ENCODE data around the gene ZNF620. TPM values are rescaled to one million over a fixed set of nuclear protein-coding genes. Genes with fewer than 3 reads are reported as not detected.

Gene ZNF620
- total RNA-seq, 2 donors from 2014 or later = 2.6 to 6.9 TPM

DNA sequence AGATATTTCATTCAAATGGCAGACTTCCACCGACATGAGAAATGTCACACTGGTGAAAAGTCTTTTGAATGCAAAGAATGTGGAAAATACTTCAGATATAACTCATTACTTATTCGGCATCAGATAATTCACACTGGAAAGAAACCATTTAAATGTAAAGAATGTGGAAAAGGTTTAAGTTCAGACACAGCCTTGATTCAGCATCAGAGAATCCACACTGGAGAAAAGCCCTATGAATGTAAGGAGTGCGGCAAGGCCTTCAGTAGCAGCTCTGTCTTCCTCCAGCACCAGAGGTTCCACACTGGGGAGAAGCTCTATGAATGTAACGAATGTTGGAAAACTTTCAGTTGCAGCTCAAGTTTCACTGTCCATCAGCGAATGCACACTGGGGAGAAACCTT, 10.4 kb downstream of the ZNF620 start:
- H3K27me3 ChIP-seq = no peaks in the 10 kb centered on the region
- no peaks in the 10 kb centered on the region for H3K9me3 ChIP-seq
- H3K4me3 ChIP-seq = no peak overlapping the region
- intact Hi-C loops (cut with DNase I) = no loop called here
- no peaks in the 10 kb centered on the region for H3K4me1 ChIP-seq
- 88 to 90% methylated on average over 5 of the region's 5 CpGs for WGBS, 2 donors
- no peak for TF ChIP-seq POLR2A (IDR thresholded peaks at IDR 0.05)
- no peak for TF ChIP-seq CTCF (IDR thresholded peaks at IDR 0.05)
- ATAC-seq = no peak
- no peak for DNase-seq
- H3K36me3 ChIP-seq (replicated peaks in 1 of 2; ENCODE audit: insufficient read depth in 1 of 2, low read depth in 2 of 2) = peaks cover 0 to 7% of the 10 kb centered on the region in 2 donors
- no peak overlapping the region for H3K27ac ChIP-seq

DNA sequence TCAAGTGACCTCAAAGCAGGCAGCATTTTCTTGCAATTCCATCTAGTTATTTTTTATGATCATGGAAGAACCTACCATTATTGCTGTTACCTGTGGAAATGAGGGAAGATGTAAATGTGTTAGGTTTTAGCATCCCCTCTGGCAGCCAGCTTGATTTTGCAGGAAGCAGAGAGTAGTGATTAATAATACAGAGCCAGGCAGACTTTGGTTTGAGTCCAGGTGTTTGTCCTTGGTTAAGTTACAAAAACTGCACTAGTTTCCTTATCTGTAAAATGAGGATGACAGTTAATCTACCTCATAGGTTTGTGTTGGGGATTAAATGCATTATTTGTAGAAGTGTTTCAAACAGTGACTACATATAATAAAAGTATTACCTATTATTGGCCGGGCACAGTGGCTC, 12.2 kb downstream of the ZNF620 start:
- peak in 2 of 4 donors; percentile 11 to 15 for DNase-seq
- H3K27ac ChIP-seq = peak overlapping the region in 1 of 4 donors; percentile 57
- no peak overlapping the region for H3K4me3 ChIP-seq
- ATAC-seq = peak; percentile 40
- 57 to 61% methylated on average over 1 of the region's 1 CpG for WGBS, 2 donors
- no peaks in the 10 kb centered on the region for H3K4me1 ChIP-seq
- peaks cover 0 to 7% of the 10 kb centered on the region in 2 donors for H3K36me3 ChIP-seq (replicated peaks in 1 of 2; ENCODE audit: insufficient read depth in 1 of 2, low read depth in 2 of 2)
- intact Hi-C loops (cut with DNase I) = no loop called here
- TF ChIP-seq POLR2A (IDR thresholded peaks at IDR 0.05) = no peak
- no peak for TF ChIP-seq CTCF (IDR thresholded peaks at IDR 0.05)
- no peaks in the 10 kb centered on the region for H3K27me3 ChIP-seq
- no peaks in the 10 kb centered on the region for H3K9me3 ChIP-seq

GRCh38 chr3:40518848-40519247, 13.0 kb downstream of the ZNF620 start:
- ATAC-seq (no peak), DNase-seq (no peak)
- peaks cover 0 to 7% of the 10 kb centered on the region in 2 donors for H3K36me3 ChIP-seq (replicated peaks in 1 of 2; ENCODE audit: insufficient read depth in 1 of 2, low read depth in 2 of 2)
- H3K27me3 ChIP-seq = no peaks in the 10 kb centered on the region
- peaks cover 5% of the 10 kb centered on the region for H3K4me1 ChIP-seq
- WGBS, 2 donors = 75 to 86% methylated on average over 1 of the region's 1 CpG
- H3K4me3 ChIP-seq = no peak overlapping the region
- no peak overlapping the region for H3K27ac ChIP-seq
- no peak for TF ChIP-seq POLR2A (IDR thresholded peaks at IDR 0.05)
- no peak for TF ChIP-seq CTCF (IDR thresholded peaks at IDR 0.05)
- no peaks in the 10 kb centered on the region for H3K9me3 ChIP-seq
- intact Hi-C loops (cut with DNase I) = no loop called here

DNA sequence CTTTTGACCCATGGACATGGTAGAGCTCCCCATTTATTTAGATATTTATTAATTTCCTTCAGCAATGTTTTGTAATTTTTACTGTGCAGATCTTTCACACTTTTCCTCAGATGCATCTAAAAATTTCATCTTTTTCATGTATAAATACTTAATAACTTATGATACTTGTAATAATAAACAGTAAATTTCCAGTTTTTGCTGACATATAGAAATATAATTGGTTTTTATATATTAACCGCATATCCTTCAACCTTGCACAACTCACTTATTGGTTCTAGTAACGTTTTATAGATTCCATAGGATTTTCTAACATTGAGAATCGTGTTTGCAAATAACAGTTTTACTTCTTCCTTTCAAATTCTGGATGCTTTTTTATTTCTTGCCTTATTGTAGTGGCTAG, 15.4 kb downstream of the ZNF620 start:
- intact Hi-C loops (cut with DNase I) = no loop called here
- 85 to 91% methylated on average over 3 of the region's 3 CpGs for WGBS, 2 donors
- no peak for TF ChIP-seq CTCF (IDR thresholded peaks at IDR 0.05)
- TF ChIP-seq POLR2A (IDR thresholded peaks at IDR 0.05) = no peak

GRCh38 chr3:40523781-40524180, 17.9 kb downstream of the ZNF620 start:
- TF ChIP-seq CTCF (IDR thresholded peaks at IDR 0.05) = no peak
- no peak for TF ChIP-seq POLR2A (IDR thresholded peaks at IDR 0.05)
- peak in 2 of 4 donors; percentile 30 to 33 for DNase-seq
- Histone ChIP-seq H3K27me3 (no peaks in the 10 kb centered on the region), H3K36me3 (replicated peaks in 1 of 2; ENCODE audit: insufficient read depth in 1 of 2, low read depth in 2 of 2) (no peaks in the 10 kb centered on the region), H3K4me3 (no peak overlapping the region), H3K9me3 (no peaks in the 10 kb centered on the region), H3K4me1 (peaks cover 27% of the 10 kb centered on the region), H3K27ac (peak overlapping the region in 3 of 4 donors; percentile 83 to 93 (median 83))
- ATAC-seq = no peak
- intact Hi-C loops (cut with DNase I) = no loop called here
- WGBS, 2 donors = 17 to 35% methylated on average over 2 of the region's 2 CpGs

More for the DNA sequence above, 15.4 kb downstream of the ZNF620 start:
- H3K27ac ChIP-seq = no peak overlapping the region
- peaks cover 0 to 6% of the 10 kb centered on the region in 2 donors for H3K36me3 ChIP-seq (replicated peaks in 1 of 2; ENCODE audit: insufficient read depth in 1 of 2, low read depth in 2 of 2)
- H3K4me3 ChIP-seq = no peak overlapping the region
- ATAC-seq (no peak), DNase-seq (no peak)
- no peaks in the 10 kb centered on the region for H3K27me3 ChIP-seq
- no peaks in the 10 kb centered on the region for H3K9me3 ChIP-seq
- peaks cover 22% of the 10 kb centered on the region for H3K4me1 ChIP-seq

Measured in body of pancreas (tissue), 4 donors.